Ascending aorta (tissue), 2 donors: Measurements from ENCODE around the gene CSMD2. TPM values are rescaled to one million over a fixed set of nuclear protein-coding genes. Genes with fewer than 3 reads are reported as not detected.

Experiments
- DNase-seq, 2 donors: peaks; one replicate each; pipeline ENCODE4 v3.0.0-alpha.2; 2019; ENCODE audit warnings: low spot score in 2 of 2
- H3K27ac ChIP-seq, 2 donors: fragments of 200-600 bp; sonication (generic); one replicate each; pipeline ENCODE4 v1.5.1; 2016 to 2017; ENCODE audit warnings: mild to moderate bottlenecking in 1 of 2
- H3K27me3 ChIP-seq: fragments of 200-600 bp; sonication (generic); one replicate; pipeline ENCODE4 v1.5.1; 2017
- H3K36me3 ChIP-seq, 2 donors: fragments of 200-600 bp; sonication (generic); one replicate each; pipeline ENCODE4 v1.5.1; 2016
- H3K4me1 ChIP-seq, 2 donors: fragments of 200-600 bp; sonication (generic); one replicate each; pipeline ENCODE4 v1.5.1; 2016 to 2017; ENCODE audit warnings: mild to moderate bottlenecking in 1 of 2
- H3K4me3 ChIP-seq, 2 donors: fragments of 200-600 bp; sonication (generic); one replicate each; pipeline ENCODE4 v1.5.1; 2016 to 2017; ENCODE audit warnings: mild to moderate bottlenecking in 1 of 2
- H3K9me3 ChIP-seq, 2 donors: fragments of 200-600 bp; sonication (generic); one replicate each; pipeline ENCODE4 v1.5.1; 2016
- intact Hi-C: fragments of 100-400 bp; cut with DNase I; formaldehyde crosslinking; loops from one replicate; pipeline ENCODE4 v1.15.1; 2023
- total RNA-seq: library from RNA; depleted of rRNA; stranded (reverse); fragments of >200 nt; gene quantifications from one replicate; pipeline ENCODE4 v1.1.0, GENCODE V29; 2016
- TF ChIP-seq, protein P1 (sequence below), 3 experiments: fragments of 200-600 bp in 2 of 3; fragments of 450-650 bp in 1 of 3; sonication (generic) in 2 of 3; IDR thresholded peaks; one replicate each; pipeline ENCODE4 v1.5.1; 2016 to 2019; ENCODE audit warnings: antibody characterized with exemption in 3 of 3, mild to moderate bottlenecking in 1 of 3, moderate library complexity in 1 of 3

The CSMD2 gene
- total RNA-seq, 1 donor from 2014 or later: 10.9 TPM

DNA sequence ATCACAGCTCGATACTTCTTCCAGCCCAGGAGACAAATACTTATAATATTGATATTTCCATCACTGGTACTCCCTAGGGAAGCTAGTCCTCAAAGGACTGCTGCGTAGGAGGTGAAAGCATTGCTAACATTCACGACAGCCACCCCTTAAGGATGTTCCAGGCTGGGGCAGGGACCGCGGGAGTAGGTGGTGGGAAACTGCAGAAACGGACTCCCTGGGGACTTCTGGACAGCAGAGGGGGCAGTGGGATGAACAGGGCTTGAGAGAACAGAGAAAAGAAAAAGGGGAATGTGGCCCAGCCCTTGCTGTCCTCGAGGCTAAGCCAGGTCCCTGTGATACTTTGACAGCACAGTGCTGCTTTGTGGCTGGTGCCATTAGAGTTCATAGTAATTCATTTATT is 193.1 kb downstream of the CSMD2 start:
- no peak overlapping the region for H3K27ac ChIP-seq

DNA sequence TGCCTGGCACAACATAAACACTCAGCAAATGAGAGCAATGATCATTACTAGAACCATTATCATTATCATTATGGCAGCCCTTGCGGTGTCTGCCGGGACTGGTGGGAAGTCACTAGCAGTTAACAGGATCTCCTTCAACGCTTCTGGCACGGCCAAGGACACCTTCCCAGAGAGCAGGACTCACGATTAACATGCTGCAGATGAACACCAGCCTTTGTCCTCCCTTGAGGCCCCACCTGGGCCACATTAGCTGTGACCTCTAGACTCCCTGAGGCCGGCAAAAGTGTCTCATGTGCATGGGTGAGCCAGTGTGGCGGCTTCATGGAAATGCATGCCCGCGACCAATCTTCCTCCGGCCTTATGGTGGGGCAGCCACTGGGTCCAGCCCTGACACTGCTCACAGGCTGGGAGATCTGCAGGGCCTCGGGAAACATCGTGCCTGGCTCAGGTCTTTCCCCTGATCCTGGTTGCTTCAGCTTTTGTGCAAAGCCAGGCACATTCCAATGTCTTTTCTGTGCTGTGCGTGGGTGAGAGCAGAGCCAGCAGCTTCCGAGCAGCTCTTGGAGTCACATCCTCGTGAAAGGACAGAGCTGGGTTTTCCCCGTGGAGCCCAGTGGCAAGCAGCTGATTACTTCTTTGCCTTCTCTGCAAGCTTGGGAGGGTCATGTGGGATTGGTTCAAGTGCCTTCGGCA is 193.9 kb downstream of the CSMD2 start:
- no peak for DNase-seq
- intact Hi-C loops: no loop called here
- no peaks in the 10 kb centered on the region for H3K36me3 ChIP-seq
- H3K9me3 ChIP-seq: no peaks in the 10 kb centered on the region
- no peaks in the 10 kb centered on the region for H3K27me3 ChIP-seq
- H3K4me3 ChIP-seq: no peak overlapping the region
- H3K4me1 ChIP-seq: peaks cover 0 to 4% of the 10 kb centered on the region in 2 donors
- TF ChIP-seq, protein P1, sequence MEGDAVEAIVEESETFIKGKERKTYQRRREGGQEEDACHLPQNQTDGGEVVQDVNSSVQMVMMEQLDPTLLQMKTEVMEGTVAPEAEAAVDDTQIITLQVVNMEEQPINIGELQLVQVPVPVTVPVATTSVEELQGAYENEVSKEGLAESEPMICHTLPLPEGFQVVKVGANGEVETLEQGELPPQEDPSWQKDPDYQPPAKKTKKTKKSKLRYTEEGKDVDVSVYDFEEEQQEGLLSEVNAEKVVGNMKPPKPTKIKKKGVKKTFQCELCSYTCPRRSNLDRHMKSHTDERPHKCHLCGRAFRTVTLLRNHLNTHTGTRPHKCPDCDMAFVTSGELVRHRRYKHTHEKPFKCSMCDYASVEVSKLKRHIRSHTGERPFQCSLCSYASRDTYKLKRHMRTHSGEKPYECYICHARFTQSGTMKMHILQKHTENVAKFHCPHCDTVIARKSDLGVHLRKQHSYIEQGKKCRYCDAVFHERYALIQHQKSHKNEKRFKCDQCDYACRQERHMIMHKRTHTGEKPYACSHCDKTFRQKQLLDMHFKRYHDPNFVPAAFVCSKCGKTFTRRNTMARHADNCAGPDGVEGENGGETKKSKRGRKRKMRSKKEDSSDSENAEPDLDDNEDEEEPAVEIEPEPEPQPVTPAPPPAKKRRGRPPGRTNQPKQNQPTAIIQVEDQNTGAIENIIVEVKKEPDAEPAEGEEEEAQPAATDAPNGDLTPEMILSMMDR (IDR thresholded peaks at IDR 0.05): no peak
- H3K27ac ChIP-seq: no peak overlapping the region

More for the DNA sequence above, 193.1 kb downstream of the CSMD2 start:
- Histone ChIP-seq H3K4me1 (peaks cover 0 to 4% of the 10 kb centered on the region in 2 donors), H3K9me3 (no peaks in the 10 kb centered on the region), H3K4me3 (no peak overlapping the region), H3K27me3 (no peaks in the 10 kb centered on the region), H3K36me3 (no peaks in the 10 kb centered on the region)
- TF ChIP-seq, protein P1 (IDR thresholded peaks at IDR 0.05): no peak
- DNase-seq: no peak
- intact Hi-C loops: no loop called here

DNA sequence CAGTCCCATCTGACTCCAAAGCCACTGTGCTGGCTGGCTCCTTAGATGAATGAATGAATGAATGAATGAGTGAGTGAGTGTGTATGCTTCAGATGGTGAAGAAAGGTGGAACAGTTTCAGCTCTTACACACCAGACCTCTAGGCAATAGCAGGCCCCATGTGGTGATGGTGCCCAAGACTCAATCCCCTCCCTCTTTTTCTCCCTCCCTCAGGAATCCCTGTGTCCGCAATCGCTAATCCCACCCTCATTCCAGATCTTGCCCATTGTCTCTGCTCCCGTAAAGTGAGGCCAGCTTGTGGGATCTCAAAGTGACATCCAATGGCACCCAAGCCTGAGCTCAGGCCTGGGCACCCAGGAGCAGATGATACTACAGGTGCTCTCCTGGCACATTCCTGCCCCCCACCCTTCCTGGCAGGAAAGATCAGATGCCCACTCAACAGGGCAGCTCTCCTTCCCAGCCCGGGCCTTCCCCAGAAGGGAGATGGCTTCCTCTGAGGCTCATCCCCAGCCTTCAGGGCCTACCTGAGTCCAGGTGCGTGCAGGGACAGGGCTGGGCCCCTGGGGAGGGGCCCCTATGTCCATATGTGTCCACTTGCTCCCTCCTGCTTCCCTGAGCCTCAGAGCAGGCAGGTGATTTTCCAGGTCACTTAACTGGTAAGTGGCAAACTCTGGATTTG is 194.7 kb downstream of the CSMD2 start:
- H3K4me1 ChIP-seq: peaks cover 0 to 4% of the 10 kb centered on the region in 2 donors
- intact Hi-C loops: no loop called here
- no peak overlapping the region for H3K4me3 ChIP-seq
- H3K9me3 ChIP-seq: no peaks in the 10 kb centered on the region
- DNase-seq: no peak
- H3K27me3 ChIP-seq: no peaks in the 10 kb centered on the region
- no peaks in the 10 kb centered on the region for H3K36me3 ChIP-seq
- TF ChIP-seq, protein P1 (IDR thresholded peaks at IDR 0.05): no peak
- no peak overlapping the region for H3K27ac ChIP-seq

DNA sequence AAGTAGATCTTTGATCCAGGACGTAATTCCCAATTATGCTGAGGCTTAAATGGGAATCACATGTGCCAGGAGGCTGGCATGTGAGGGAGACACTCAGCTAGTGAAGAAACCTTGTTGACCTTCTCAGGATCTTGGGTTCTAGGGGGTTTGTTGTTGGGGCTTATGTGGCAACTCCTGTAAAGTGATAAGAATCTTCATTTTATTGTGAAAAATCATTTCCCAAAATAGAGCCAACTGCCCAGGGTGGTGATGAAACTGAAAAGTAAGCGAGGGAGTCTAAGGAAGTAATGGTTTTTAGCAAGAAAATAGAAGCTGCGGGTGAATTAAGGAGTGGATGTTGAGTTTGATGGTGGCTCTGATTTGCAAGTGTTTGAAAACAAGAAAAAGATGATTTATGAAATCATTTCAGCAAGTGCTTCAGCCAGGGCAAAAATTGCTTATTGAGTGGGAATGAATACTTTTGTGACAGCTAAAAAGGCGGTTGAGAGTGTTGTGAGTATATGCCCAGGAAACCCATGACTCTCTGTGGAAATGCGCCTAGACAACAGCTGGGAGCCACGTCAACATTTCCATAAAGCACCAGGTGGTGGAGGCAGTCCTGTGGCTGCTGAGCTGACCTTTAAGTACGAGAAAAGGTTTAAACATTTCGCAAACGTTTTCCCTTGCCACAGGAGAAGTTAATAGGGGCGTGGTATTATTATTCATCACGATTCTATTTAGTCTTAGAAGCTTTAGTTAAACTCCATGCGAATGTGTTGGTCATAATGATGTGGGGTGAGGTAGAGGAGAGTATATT is 198.5 kb downstream of the CSMD2 start:
- H3K4me1 ChIP-seq: no peaks in the 10 kb centered on the region
- H3K36me3 ChIP-seq: no peaks in the 10 kb centered on the region
- intact Hi-C loops: no loop called here
- H3K9me3 ChIP-seq: no peaks in the 10 kb centered on the region
- H3K27me3 ChIP-seq: no peaks in the 10 kb centered on the region
- H3K27ac ChIP-seq: no peak overlapping the region
- TF ChIP-seq, protein P1 (IDR thresholded peaks at IDR 0.05): no peak
- DNase-seq: no peak
- no peak overlapping the region for H3K4me3 ChIP-seq

DNA sequence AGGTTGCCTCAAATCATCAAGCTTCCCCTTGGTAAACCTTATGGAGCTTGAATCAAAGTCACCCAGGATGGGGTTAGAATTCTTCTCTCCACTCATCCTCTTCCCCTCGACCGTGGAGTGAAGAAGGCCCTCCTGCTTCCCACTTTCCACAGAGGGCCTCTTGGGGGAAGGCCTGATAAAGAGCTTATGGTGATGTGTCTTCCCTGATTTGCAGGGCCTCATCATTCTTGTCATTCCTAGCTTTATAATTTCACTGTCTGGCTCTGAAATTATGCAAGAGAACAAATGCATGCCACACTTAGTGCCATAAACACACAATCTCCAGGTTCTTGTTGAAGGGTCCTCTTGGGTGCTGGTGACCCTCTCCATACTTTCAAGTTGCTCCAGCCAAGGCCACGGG is 199.9 kb downstream of the CSMD2 start:
- no peak overlapping the region for H3K27ac ChIP-seq
- TF ChIP-seq, protein P1 (IDR thresholded peaks at IDR 0.05): no peak
- no peaks in the 10 kb centered on the region for H3K4me1 ChIP-seq
- intact Hi-C loops: no loop called here
- H3K36me3 ChIP-seq: no peaks in the 10 kb centered on the region
- H3K9me3 ChIP-seq: no peaks in the 10 kb centered on the region
- no peak for DNase-seq
- H3K4me3 ChIP-seq: no peak overlapping the region
- no peaks in the 10 kb centered on the region for H3K27me3 ChIP-seq
